HG03460 (cell line): ENCODE data around the gene OR1F1.
"Not testable (repeated sequence)": the region's sequence is repeated elsewhere in the genome, so short reads cannot be mapped to it uniquely, and the experiment has no call there.

Experiments used
- ATAC-seq: cut with Tn5 transposase; IDR thresholded peaks from one replicate; pipeline ENCODE4 v1.9.1; 2021; ENCODE audit not compliant: unreplicated experiment

The OR1F1 gene

DNA sequence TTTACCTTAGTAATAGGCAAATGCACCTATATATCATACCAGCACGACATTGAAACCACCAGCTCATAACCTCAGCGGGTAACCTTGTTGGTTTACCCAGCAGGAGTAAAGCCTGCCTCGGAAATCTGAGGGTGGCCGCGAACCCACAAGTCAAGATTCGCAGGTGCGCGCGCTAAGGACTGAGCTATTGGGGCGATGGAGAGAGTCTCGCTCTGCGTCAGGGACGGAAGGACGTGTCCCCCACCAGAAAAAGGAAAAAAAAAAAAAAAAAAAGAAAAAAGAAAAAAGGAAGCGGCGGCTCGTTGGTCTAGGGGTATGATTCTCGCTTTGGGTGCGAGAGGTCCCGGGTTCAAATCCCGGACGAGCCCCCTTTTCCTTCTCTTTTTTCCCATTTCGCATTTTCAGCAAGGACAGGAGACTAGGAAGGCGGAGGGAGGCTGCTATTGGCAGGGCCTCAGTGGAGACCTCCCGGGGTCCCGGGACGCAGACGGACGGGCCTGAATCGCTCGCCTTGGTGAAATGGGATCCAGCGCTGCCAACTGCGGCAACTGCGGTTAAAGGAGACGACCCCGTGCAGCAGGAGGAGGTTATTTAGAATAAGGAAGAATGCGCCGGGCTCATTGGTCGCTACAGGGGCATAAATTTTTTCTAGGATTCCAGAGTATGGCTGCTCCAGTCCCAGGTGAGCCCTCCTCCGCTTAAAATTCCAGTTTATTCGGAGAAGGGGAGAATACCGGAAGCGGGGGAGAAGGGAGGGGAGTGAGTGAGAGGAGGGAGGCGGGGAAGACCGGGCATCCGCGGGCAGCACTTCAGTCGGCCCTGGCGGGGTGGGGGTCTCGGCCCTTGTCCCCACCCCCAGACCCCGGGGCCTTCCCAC, at the start of gene OR1F1:
Gene OR1F1 (plus strand): TSS at position 407 of the 877 bp plus-strand sequence.
- ATAC-seq = no peak

DNA sequence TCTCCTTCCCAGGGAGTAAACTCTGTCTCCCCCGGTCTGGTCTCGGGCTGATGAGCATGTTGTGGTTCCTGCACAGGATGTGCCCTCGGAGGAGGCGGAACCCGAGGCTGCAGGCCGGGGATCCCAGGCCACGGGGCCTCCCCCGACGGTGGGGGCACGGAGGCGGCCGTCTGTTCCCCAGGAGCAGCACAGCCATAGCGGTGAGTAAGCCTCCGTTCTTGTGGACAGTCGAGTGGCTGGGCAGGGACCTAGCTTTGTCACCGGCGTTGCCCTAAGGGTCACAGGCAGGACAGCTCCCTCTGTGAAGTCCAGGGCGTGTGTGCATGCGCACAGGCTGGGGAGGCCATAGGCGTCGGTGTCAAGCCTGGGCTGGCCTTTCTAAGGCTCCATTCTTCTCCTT, 49.7 kb upstream of the OR1F1 start:
- ATAC-seq = no peak

DNA sequence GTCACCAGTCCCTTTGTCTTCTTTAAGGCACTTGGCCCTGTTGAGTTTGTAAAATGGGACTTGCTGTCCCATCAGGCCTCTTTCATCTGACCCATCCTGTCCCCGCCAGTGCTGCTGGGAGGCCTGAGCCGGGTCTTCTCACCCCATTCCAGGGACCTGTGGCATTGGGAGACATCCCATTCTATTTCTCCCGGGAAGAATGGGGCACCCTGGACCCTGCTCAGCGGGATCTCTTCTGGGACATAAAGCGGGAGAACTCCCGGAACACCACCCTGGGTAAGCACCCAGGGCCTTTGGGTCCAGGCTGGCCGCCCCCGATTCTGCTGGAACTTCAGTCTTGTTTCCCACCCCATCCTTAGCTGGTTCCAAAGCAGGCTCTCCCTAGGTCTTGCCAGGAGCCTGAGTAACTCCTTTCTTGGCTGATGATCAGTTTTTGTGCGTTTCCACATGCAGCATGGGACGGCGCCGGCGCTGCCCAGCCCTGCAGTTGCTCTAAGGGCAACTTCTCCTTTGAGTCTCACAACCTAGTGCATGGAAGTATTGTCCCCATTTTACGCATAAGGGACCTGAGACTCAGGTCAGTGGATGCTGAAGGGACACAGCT, 49.1 kb upstream of the OR1F1 start:
- no peak for ATAC-seq

DNA sequence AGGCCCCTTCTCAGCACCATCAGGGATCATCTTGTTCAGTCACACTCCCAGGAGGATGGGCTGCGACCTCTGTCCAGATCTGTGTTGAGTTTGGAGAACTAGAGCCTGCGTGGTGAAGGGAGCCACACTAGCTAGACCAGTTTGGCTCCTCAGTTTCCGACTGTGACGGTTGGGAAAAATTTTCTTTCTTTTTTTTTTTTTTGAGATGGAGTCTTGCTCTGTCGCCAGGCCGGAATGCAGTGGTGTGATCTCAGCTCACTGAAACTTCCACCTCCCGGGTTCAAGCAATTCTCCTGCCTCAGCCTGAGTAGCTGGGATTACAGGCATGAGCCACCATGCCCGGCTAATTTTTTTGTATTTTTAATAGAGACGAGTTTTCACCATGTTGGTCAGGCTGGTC, 48.4 kb upstream of the OR1F1 start:
- ATAC-seq = not testable (repeated sequence)

DNA sequence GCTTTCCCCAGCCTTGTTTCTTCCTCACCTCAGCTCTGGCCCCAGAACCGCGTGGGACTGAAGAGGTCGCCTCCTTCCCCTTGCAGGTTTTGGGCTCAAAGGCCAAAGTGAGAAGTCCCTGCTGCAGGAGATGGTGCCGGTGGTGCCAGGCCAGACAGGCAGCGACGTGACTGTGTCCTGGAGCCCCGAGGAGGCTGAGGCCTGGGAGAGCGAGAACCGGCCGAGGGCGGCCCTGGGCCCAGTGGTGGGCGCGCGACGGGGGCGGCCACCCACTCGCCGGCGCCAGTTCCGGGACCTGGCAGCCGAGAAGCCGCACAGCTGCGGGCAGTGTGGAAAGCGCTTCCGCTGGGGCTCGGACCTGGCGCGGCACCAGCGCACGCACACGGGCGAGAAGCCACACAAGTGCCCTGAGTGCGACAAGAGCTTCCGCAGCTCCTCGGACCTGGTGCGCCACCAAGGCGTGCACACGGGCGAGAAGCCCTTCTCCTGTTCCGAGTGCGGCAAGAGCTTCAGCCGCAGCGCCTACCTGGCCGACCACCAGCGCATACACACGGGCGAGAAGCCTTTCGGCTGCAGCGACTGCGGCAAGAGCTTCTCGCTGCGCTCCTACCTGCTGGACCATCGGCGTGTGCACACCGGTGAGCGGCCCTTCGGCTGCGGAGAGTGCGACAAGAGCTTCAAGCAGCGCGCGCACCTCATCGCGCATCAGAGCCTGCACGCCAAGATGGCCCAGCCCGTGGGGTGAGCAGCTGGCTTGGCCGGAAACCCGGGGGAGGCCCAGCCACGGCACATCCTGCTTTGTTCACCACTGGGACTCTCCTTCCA, 47.2 kb upstream of the OR1F1 start:
- no peak for ATAC-seq

DNA sequence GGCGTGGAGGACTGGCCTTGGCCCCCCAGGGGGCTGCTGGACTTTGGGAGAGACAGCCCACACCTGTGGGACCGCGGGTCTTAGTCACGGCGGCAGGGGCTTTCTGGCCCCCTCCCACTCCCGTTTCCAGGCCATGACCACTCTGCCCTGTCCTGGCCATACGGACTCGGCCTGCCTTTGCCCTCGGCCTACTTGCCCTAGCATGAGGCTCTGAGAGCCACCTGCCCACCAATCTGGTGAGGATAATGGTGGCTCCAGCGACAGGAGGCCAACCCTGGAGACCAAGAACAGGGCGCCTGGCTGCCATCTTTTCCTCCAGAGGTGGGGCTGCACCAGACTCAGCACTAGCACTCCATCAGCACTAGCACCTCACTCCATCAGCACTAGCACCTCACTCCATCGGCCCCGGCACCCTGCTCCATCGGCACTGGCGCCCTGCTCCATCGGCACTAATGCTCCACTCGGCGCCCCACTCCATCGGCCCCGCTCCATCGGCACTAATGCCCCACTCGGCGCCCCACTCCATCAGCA, 46.2 kb upstream of the OR1F1 start:
- no peak for ATAC-seq

DNA sequence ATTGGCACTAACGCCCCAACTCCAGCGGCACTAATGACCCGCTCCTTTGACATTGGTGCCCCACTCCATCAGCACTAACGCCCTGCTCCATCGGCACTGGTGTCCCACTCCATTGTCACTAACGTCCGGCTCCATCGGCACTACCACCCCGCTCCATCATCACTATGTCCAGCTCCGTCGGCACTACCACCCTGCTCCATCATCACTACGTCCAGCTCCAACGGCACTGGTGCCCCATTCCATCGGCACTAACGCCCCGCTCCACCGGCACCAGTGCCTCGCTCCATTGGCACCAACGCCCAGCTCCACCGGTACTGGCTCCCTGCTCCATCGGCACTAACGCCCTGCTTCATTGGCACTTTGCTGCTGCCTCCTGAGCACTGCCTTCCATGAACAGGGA, 45.7 kb upstream of the OR1F1 start:
- no peak for ATAC-seq

DNA sequence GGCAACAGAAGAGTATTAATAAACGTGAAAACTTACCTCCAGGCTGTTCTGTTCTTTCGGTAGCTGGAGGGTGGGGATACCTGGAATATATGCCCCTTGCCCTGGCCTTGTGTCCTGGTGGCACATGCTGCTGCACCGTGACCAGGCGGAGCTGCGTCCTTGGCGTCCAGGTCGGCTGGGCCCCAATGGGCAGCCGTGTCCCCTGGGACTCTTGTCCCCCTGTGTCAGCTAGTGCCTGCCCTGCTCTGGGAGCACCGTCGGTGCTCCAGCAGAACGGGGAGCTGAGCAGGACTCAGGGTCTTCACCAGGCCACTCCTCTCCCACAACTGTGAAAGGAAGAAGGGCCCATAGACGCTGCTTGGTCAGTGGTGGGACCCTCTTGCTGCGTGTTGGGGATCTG, 45.2 kb upstream of the OR1F1 start:
- no peak for ATAC-seq

DNA sequence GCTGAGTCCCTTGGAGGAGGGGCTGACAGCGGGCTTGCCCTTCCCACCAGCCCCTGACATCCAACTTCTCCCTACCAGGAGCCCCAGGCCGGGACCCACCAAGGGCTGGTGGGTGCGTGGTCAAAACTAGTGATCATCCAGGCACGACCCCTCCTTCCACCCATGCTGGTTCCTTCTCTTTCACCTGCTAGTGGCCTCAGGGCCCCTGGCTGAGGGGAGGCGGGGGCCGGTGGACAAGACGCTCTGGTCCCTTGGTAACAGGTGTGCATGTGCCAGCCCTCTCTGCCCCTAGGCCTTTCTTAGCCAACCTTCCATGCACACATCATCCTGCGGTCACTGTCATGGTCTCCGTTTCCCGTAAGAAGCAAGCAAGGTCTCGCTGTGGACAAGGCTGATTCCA, 44.8 kb upstream of the OR1F1 start:
- no peak for ATAC-seq

DNA sequence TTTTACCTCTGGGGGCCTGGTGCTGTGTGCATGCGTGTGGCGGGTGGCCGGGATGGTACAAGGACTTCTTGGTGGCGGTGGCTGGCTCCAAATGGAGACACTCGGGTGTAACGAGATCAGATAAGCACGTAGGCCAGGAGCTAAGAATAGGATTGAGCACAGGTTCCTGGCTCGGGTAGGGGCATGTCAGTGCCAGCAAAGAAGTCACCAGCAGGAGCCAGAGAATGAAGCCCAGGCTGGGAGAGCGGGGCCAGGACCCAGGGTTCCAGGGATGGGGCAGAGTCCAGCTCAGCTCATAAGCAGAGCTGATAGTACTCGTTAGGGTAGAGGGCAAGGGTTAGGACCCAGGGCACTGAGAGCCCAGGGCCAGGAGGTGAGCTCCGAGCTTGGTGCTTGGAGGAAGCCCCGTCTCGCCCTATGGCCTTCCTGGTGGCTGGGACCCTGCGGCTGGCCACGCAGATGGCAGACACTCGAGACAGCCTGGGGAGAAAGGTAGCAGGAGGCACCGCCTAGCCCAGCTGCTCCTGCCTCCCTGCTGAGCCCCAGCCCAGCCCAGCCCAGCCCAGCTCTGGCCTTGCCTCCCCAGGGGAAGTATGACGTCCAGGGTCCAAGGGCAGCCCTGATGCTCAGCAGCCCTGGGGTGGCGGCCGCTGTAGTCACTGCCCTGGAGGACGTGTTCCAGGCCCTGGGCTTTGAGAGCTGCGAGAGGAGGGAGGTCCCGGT, 44.2 kb upstream of the OR1F1 start:
- no peak for ATAC-seq

DNA sequence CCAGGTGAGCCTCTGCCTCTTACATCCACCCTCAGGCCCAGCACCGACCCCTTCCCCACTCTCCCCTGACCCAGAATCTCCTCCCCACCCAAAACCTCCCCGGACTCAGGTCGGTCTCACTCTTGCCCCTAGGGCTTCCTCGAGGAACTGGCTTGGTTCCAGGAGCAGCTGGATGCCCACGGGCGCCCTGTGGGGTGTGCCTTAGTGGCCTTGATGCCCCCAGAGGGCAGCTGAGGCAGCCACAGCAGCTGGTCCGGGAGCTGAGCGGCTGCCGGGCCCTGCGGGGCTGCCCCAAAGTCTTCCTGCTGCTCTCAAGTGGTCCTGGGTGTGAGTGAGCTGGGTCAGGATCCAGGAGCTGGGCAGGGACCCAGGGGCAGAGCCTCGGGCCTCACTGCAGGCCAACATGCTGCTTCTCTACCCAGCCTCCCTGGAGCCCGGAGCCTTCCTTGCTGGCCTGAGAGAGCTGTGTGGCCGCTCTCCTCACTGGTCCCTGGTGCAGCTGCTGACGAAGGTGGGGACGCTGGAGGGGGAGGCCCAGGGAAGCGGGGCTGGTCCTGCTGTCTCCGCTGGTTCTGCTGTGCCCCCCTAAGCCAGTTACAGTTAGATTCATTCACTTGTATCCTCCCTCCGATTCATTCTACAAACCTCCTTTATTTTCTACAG, 43.6 kb upstream of the OR1F1 start:
- no peak for ATAC-seq

DNA sequence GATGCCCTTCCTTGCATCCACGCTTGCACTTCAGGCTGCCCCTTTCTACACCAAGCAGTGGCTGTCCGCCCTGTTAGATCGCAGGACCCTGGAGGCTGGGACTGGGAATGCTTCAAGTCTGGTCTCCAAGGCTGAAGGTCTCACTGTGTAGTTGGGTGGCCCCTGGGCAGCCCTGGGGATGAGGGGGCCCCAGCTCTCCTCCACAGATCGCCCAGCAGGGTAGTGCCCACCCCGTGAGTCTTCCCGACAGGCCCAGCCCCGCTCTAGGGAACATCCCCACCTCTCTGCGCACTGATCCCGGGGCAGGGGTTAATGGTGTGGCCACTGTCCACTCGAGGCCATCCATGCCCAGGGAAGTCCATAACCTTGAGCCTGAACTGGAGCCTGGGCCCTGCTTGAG, 42.9 kb upstream of the OR1F1 start:
- no peak for ATAC-seq

DNA sequence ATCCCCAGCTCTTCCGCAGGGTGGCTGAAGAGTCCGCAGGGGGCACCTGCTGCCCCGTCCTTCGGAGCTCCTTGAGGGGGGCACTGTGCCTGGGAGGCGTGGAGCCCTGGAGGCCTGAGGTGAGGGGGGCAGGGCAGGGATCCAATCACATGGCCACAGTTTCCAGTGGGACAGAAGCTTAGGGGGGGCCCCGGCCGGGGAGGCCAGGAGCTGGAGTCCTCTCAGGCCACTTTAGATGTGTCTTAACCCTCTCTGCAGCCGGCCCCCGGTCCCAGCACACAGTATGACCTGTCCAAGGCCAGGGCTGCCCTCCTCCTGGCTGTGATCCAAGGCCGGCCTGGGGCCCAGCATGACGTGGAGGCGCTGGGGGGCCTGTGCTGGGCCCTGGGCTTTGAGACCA, 42.3 kb upstream of the OR1F1 start:
- ATAC-seq = no peak

DNA sequence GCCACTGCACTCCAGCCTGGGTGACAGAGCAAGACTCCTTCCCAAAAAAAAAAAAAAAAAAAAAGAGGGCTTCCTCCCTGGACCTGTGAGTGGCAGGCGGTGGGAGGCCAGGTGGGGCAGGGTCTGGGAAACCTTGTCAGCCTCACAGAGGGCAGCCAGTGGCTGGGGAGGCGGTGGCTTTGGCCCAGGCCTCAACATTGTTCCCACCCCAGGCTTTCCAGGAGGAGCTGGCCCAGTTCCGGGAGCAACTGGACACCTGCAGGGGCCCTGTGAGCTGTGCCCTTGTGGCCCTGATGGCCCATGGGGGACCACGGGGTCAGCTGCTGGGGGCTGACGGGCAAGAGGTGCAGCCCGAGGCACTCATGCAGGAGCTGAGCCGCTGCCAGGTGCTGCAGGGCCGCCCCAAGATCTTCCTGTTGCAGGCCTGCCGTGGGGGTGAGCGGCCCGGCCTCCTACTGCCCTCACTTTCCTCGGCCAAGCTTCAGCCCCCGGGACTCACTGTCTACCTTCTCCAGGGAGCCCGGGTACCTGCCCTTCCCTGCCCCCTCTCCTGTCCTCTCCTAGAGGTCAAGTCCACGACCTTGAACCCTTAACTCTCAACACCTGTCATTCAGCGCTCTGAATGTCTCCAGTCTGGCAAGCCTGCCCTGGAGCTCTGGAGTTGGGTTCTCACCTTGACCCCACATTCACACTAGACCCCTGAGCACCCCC, 40.8 kb upstream of the OR1F1 start:
- no peak for ATAC-seq

DNA sequence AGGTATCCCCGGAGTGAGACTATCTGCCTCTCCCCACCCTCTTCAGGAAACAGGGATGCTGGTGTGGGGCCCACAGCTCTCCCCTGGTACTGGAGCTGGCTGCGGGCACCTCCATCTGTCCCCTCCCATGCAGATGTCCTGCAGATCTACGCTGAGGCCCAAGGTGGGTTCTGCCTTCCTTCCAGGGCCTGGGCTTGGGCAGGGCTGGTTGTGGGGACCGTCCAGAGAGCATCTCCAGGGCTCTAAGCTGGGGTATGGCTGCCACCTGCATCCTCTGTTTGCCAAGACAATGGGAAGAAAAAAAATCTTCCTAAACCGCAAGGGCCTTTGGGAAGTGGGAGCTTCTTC, 40.3 kb upstream of the OR1F1 start:
- no peak for ATAC-seq

DNA sequence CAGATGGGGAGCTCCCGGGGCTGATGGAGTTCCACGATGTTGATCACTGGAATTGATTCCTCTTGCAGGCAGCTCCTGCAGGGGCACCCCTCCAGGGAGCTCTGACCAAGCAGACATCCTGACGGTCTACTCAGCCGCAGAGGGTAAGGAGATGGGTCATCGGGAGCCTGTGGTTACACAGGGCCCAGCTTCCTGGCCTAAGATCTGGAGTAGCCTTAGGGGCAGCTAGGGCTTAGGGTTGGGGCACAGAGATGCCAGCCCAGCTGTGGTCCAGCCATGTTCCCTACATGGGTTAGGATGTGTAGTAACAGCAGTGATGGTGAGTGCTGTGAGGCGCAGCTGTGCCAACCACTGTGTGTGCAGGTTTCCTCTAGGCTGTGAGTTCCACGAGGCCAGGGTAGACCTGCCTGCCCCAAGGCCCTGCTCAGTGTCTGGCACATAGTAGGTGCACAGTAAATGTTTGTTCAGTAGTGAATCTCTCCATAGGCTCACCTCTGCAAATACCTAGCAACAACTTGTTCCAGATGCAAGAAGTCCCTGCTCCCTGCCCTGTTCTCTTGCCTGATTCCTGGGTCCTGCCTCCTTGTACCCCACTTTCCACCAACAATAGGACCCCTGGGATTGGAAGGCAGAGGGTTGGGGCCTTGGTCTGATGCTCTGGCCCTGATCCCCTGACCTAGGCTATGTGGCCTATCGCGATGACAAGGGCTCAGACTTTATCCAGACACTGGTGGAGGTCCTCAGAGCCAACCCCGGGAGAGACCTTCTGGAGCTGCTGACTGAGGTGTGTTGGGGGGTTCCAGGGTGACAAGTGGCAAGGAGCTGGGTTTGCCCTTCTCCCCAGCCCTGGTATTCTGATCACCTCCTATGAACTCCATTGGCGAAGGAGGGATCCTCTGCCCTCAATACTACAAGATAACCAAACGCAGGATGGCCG, 39.5 kb upstream of the OR1F1 start:
- no peak for ATAC-seq

DNA sequence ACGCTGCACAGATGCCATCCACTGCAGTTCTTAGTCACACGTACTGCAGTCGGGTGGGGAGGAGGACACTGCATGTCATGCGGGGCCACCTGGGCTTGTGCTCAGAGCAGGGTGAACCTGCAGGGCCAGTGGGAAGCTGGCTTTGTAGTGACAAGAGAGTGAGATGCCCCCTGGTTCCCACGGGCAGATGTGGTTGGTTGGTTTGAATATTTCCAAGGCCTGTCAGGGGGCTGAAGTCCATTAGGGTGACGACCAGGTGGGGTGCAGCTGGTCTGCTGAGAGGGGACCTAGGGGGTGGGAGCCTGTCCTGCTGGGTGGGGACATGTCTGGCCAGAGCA, 38.8 kb upstream of the OR1F1 start:
- no peak for ATAC-seq

DNA sequence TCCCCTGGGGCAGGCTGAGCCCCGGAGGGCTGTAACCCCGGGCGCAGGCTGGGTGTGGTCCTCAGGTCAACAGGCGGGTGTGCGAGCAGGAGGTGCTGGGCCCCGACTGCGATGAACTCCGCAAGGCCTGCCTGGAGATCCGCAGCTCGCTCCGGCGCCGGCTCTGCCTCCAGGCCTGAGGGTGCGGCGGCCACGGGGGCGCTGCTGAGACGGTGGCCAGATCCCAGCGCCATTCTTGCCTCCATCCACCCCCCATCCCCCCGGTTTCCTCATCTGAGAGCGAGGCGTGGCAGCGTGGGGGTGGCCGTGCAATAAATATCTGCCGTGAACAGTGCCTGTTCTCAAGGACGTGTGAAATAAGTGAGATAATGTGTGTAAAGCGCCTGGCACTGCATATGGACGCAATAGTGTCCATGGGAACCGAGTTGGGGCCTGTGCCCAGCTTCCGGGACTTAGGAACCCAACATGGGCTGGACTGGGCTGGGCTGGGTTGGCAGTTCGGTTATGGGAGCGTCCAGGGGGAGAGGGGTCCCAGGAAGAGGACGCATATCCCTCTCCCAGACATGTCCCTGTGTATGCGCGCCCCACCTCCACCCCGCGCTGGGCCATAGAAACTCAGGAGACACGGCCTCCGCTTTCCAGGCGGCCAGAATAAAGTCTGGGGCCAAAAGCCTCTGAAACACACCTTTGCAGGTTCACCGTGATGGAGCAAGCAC, 38.2 kb upstream of the OR1F1 start:
- ATAC-seq = peak; percentile 4
